Type B pancreatic cell (in vitro differentiated cells): ENCODE results near the gene TMBIM6. TPM values are rescaled to one million over a fixed set of nuclear protein-coding genes. Genes with fewer than 3 reads are reported as not detected.
"Not testable (repeated sequence)": the region's sequence is repeated elsewhere in the genome, so short reads cannot be mapped to it uniquely, and the experiment has no call there.

Source experiments
- DNase-seq: peaks from one replicate; pipeline ENCODE4 v3.0.0; 2021; ENCODE audit warnings: mixed read lengths; ENCODE audit not compliant: unreplicated experiment; ENCODE audit errors: extremely low spot score
- H3K27ac Mint-ChIP-seq: 2 replicates; pipeline ENCODE4 v1.8.0; 2021; ENCODE audit warnings: mild to moderate bottlenecking, mixed read lengths
- H3K27me3 Mint-ChIP-seq: 2 replicates; pipeline ENCODE4 v1.8.0; 2021; ENCODE audit warnings: mixed read lengths
- H3K36me3 Mint-ChIP-seq: 2 replicates; pipeline ENCODE4 v1.8.0; 2021; ENCODE audit warnings: mixed read lengths
- H3K4me1 Mint-ChIP-seq: one replicate; pipeline ENCODE4 v1.8.0; 2021; ENCODE audit warnings: mixed read lengths; ENCODE audit not compliant: unreplicated experiment
- H3K4me3 Mint-ChIP-seq: 2 replicates; pipeline ENCODE4 v1.8.0; 2021; ENCODE audit warnings: mild to moderate bottlenecking, mixed read lengths
- H3K9me3 Mint-ChIP-seq: 2 replicates; pipeline ENCODE4 v1.8.0; 2021; ENCODE audit warnings: mixed read lengths
- total RNA-seq: library from RNA; stranded (reverse); gene quantifications from 2 replicates; pipeline ENCODE4 v1.2.1, GENCODE V29; 2021; ENCODE audit warnings: low replicate concordance
- TF ChIP-seq, protein P1 (sequence below): fragments of 200-600 bp; sonication (generic); conservative IDR thresholded peaks from 2 replicates; pipeline ENCODE4 v1.5.0; 2021; ENCODE audit warnings: antibody characterized with exemption, mild to moderate bottlenecking

Gene TMBIM6
- total RNA-seq, 1 donor from 2014 or later = 497 TPM

DNA sequence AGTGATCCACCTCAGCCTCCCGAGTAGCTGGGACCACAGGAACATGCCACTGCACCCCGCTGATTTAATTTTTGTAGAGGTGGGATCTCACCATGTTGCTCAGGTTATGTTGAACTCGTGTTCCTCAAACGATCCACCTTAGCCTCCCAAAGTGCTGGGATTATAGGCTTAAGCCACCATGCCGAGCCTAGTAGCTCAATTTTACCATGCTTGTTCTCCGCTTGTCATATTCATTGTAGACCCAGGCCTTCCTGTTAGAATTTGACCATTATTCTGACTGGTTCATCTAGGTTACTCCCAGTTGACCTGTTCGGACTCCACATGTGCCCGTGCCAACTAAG, 24.7 kb downstream of the TMBIM6 start:
- H3K4me3 Mint-ChIP-seq = no peak overlapping the region
- H3K36me3 Mint-ChIP-seq = peaks cover 24% of the 10 kb centered on the region
- no peak overlapping the region for H3K27ac Mint-ChIP-seq
- H3K9me3 Mint-ChIP-seq = no peaks in the 10 kb centered on the region
- H3K27me3 Mint-ChIP-seq = peaks cover 4% of the 10 kb centered on the region
- no peak for DNase-seq
- no peaks in the 10 kb centered on the region for H3K4me1 Mint-ChIP-seq
- TF ChIP-seq, protein P1, sequence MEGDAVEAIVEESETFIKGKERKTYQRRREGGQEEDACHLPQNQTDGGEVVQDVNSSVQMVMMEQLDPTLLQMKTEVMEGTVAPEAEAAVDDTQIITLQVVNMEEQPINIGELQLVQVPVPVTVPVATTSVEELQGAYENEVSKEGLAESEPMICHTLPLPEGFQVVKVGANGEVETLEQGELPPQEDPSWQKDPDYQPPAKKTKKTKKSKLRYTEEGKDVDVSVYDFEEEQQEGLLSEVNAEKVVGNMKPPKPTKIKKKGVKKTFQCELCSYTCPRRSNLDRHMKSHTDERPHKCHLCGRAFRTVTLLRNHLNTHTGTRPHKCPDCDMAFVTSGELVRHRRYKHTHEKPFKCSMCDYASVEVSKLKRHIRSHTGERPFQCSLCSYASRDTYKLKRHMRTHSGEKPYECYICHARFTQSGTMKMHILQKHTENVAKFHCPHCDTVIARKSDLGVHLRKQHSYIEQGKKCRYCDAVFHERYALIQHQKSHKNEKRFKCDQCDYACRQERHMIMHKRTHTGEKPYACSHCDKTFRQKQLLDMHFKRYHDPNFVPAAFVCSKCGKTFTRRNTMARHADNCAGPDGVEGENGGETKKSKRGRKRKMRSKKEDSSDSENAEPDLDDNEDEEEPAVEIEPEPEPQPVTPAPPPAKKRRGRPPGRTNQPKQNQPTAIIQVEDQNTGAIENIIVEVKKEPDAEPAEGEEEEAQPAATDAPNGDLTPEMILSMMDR = no peak

DNA sequence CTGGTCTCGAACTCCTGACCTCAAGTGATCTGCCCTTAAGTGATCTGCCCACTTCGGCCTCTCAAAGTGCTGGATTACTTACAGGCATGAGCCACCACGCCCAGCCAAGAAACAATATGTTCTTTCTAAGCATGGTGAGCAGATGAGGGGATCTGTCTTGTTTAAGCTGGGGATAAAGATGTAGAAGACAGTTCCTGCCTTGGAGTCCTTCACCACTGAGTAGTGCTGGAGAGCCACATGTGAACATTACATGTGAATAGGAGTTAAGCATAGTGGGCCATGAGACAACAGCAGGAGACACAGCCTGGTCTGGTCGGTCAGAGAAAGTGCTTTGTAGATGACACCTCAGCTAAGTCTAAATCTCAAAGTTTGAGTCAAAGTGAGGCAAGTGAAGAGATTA, 26.0 kb downstream of the TMBIM6 start:
- H3K27ac Mint-ChIP-seq = no peak overlapping the region

DNA sequence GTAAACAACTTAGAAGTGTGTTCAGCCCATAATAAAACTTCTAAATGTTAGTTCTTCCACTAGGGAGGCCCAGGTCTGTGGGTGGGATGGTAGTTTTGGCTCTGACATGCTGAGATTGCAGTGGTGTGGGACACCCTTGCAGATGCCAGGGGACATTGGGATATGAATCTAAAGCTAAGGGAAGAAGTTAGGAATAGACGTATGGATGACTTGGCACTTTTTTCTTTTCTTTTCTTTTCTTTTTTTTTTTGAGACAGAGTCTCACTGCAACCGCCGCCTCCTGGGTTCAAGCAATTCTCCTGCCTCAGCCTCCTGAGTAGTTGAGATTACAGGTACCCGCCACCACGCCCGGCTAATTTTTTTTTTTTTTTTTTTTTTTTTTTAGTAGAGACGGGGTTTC, 31.7 kb downstream of the TMBIM6 start:
- not testable (repeated sequence) for DNase-seq, H3K27ac Mint-ChIP-seq, H3K4me3 Mint-ChIP-seq, H3K36me3 Mint-ChIP-seq, H3K27me3 Mint-ChIP-seq, H3K4me1 Mint-ChIP-seq, H3K9me3 Mint-ChIP-seq

More for the DNA sequence above, 26.0 kb downstream of the TMBIM6 start:
- no peak for DNase-seq
- Mint-ChIP-seq H3K36me3 (peaks cover 12% of the 10 kb centered on the region), H3K4me1 (no peaks in the 10 kb centered on the region), H3K4me3 (no peak overlapping the region), H3K27me3 (peaks cover 4% of the 10 kb centered on the region), H3K9me3 (no peaks in the 10 kb centered on the region)
- TF ChIP-seq, protein P1 = no peak

DNA sequence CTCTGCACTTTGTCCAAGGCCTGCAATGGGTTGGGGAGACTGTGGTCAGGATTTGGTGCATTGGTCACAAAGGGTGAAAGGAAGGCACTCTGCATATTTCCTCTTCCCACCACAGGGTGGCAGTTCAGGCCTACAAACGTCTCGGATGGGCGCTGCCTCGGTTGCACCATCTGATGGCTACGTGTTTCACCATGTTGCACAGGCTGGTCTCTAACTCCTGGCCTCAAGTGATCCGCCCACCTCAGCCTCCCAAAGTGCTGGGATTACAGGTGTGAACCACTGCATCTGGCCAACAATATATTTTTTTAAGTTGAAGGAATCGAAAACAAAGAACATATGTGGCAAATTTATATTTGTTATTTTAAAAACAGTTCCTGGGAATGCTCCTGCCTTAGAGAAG, 35.1 kb downstream of the TMBIM6 start:
- Mint-ChIP-seq H3K27ac (peak overlapping the region; percentile 40), H3K36me3 (no peaks in the 10 kb centered on the region), H3K27me3 (peaks cover 16% of the 10 kb centered on the region), H3K4me3 (no peak overlapping the region), H3K4me1 (peaks cover 10% of the 10 kb centered on the region), H3K9me3 (no peaks in the 10 kb centered on the region)
- TF ChIP-seq, protein P1 = peak; percentile 87
- DNase-seq = no peak

DNA sequence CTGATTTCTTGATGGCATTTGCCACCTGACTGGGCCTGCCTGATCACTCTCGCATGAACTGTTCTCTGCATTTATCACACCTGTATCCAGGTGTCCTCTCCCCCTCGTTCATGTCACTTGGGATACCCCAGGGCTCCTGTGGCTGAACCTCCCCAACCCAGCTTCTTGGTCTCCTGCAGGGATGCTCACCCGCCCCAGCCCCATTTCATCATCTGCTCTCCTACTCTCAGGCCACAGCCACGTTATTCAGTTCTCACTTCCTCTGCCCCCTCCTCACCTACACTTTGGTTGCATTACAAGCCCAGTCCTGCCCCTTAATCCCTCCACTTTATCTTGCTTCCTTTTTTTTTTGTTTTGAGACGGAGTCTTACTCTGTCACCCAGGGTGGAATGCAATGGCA, 35.5 kb downstream of the TMBIM6 start:
- Mint-ChIP-seq H3K36me3 (no peaks in the 10 kb centered on the region), H3K4me3 (no peak overlapping the region), H3K4me1 (peaks cover 10% of the 10 kb centered on the region), H3K9me3 (no peaks in the 10 kb centered on the region), H3K27me3 (peaks cover 16% of the 10 kb centered on the region), H3K27ac (no peak overlapping the region)
- DNase-seq = no peak
- TF ChIP-seq, protein P1 = no peak

DNA sequence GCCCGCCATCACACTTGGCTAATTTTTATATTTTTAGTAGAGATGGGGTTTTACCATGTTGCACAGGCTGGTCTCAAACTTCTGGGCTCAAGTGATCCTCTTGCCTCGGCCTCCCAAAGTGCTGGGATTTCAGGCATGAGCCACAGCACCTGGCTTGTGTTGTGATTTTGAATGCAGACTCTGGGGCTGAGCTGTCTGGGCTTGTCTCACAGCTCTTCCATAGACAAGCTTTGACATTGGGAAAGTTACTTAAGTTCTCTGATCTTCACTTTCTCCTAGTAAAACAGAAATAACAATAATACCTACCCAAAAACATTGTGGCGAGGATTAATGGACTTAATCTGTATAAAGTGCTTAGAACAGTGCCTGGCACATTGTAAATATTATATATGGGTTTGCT, 36.0 kb downstream of the TMBIM6 start:
- Mint-ChIP-seq H3K9me3 (no peaks in the 10 kb centered on the region), H3K27ac (no peak overlapping the region), H3K4me3 (no peak overlapping the region), H3K4me1 (peaks cover 10% of the 10 kb centered on the region), H3K36me3 (no peaks in the 10 kb centered on the region), H3K27me3 (peaks cover 16% of the 10 kb centered on the region)
- TF ChIP-seq, protein P1 = no peak
- no peak for DNase-seq
